GM18873 (cell line): ENCODE results near the gene BCL2L13.
"Not testable (repeated sequence)": the region's sequence is repeated elsewhere in the genome, so short reads cannot be mapped to it uniquely, and the experiment has no call there.

Source experiments
- ATAC-seq: cut with Tn5 transposase; IDR thresholded peaks from one replicate; pipeline ENCODE4 v1.9.1; 2021; ENCODE audit warnings: mild to moderate bottlenecking, moderate library complexity, moderate number of reproducible peaks; ENCODE audit not compliant: unreplicated experiment, low FRiP score

Gene BCL2L13

GRCh38 chr22:17684245-17684644, 45.7 kb downstream of the BCL2L13 start:
- ATAC-seq, result no peak

GRCh38 chr22:17692841-17693240, 54.3 kb downstream of the BCL2L13 start:
- ATAC-seq, result no peak

- no peak for ATAC-seq
Measured at GRCh38 chr22:17694193-17694592, 55.6 kb downstream of the BCL2L13 start.

- no peak for ATAC-seq
Measured at GRCh38 chr22:17694752-17695151, 56.2 kb downstream of the BCL2L13 start.

- no peak for ATAC-seq
Measured at GRCh38 chr22:17695986-17696385, 57.4 kb downstream of the BCL2L13 start.

DNA sequence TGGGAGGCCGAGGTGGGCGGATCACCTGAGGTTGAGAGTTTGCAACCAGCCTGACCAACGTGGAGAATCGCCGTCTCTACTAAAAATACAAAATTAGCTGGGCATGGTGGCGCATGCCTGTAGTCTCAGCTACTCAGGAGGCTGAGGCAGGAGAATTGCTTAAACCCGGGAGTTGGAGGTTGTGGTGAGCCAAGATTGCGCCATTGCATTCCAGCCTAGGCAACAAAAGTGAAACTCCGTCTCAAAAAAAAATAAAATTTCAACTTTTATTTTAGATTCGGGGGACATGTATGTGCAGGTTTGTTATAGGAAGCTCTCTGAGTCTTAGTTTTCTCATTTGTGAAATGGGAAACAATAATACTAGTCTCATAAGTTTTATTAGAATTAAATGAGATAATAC, 58.6 kb downstream of the BCL2L13 start:
- ATAC-seq, result not testable (repeated sequence)

- not testable (repeated sequence) for ATAC-seq
Measured at GRCh38 chr22:17698276-17698675, 59.7 kb downstream of the BCL2L13 start.

DNA sequence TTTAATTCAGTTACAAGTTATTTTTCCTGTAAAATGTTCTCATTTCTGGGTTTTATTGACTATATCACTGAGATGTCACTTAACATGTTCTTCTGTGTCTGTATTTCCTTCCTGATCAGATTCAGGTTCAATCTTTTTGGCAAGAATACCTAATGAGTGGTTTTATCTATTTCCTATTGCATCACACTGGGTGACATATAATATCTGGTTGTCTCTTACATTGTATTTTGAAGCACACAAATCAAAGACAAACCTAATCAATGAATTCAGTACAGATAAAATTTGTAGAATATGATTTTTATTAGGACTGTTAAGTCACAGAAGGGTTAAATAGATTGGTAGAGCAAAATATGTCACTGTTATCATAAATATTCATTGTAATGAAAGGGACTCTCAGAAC, 60.4 kb downstream of the BCL2L13 start:
- ATAC-seq, result no peak

DNA sequence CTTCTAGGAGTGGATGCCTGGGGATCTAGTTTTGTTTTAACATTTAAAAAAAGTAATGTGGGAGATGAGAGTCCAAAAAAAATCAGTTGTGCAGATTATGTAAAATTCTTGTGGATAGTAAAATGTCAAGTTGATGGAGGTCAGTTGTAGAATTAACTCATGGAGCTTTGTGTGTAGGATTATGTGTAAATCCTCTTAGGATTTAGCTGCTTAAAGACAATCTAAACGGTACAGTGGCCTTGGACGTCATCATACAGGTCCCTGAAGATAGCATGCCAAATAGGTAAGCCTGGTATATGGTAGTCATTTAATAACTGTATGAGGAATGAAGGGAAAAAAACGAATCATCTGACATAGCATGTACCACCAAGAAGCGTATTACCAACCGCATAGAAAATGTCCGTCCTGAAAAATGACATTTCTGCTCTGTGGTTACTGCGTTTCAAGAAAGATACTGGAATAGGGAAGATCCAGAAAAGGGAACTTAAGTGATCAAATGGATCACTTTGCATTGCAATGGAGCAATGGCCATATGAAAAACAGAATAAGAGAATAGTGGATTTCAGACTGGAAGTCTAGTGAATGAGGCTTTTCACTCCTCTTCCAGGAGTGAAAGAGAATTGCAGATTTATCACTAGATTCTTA, 61.3 kb downstream of the BCL2L13 start:
- ATAC-seq, result no peak

DNA sequence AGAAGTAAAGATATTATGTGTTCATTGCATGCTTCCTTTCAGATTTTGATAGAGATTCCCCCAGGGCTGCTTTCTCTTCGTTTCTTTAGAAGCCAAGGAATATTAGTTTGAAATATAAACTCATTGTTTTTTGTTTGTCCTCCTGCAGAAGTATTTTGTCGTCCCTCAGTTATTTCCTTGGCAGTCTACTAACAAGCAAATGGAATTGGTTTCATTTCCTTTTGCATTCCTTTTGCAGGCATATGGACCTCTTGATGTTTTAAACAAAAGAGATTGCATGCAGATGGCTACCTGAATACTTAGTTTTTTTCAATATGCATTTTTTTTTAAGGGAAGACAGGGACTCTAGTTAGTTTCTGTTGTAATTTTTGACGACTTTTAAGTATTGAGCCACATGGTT, 62.2 kb downstream of the BCL2L13 start:
- ATAC-seq, result no peak

- no peak for ATAC-seq
Measured at GRCh38 chr22:17703811-17704210, 65.3 kb downstream of the BCL2L13 start.

- no peak for ATAC-seq
Measured at GRCh38 chr22:17705546-17705945, 67.0 kb downstream of the BCL2L13 start.

- ATAC-seq, result peak; percentile 64
Measured at GRCh38 chr22:17705951-17706900, 67.7 kb downstream of the BCL2L13 start.

DNA sequence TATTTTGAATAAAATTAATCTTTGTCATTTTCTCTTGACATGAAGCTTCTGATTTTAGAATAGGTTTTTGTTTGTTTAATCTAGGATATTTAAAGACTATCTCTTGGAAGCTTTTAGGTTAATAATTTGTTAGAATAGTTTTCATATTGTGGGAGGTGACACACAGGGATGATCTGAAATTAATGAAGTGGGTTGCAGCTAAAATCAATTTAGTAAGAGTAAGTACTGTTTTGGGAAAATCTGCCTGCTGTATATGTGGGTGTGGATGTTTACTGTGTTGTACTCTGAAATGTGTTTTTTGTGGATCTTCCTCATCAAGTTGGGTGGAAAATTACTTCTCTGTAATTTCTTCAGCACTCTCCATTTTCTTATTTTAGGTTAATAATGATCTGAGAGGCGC, 68.4 kb downstream of the BCL2L13 start:
- no peak for ATAC-seq

DNA sequence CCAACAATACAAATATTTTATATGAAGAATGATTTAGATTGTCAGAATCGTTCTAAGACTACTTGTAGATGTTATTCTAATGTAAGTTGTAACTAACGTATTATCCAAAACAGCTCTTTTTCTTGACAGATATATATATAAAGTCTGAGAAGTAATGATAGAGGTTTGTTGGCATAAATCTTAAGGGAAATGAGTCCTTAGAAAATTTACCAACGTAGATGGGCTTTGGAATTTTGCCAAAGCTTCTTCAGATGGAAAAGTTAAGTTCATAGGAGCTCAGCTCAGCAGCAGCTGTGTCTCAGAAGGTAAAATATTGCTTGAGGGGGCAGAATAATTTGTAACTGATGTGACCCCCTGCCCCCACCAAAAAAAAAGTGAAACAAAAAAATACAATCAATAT, 69.0 kb downstream of the BCL2L13 start:
- no peak for ATAC-seq

GRCh38 chr22:17710023-17710422, 71.5 kb downstream of the BCL2L13 start:
- ATAC-seq, result no peak

- no peak for ATAC-seq
Measured at GRCh38 chr22:17712441-17712840, 73.9 kb downstream of the BCL2L13 start.

GRCh38 chr22:17716529-17716928, 78.0 kb downstream of the BCL2L13 start:
- no peak for ATAC-seq

DNA sequence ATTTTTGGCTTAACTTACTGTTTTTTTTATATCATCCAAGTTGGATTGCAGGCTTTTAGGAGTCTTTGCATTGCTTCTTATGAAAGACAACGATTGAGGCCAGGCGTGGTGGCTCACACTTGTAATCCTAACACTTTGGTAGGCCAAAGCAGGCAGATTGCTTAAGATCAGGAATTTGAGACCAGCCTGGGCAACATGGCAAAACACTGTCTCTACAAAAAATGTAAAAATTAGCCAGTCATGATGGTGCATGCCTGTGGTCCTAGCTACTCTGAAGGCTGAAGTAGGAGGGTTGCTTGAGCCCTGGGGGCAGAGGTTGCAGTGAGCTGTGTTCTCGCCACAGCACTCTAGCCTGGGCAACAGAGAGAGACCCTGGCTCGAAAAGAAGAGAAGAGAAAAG, 79.2 kb downstream of the BCL2L13 start:
- no peak for ATAC-seq

GRCh38 chr22:17719911-17720310, 81.4 kb downstream of the BCL2L13 start:
- no peak for ATAC-seq

DNA sequence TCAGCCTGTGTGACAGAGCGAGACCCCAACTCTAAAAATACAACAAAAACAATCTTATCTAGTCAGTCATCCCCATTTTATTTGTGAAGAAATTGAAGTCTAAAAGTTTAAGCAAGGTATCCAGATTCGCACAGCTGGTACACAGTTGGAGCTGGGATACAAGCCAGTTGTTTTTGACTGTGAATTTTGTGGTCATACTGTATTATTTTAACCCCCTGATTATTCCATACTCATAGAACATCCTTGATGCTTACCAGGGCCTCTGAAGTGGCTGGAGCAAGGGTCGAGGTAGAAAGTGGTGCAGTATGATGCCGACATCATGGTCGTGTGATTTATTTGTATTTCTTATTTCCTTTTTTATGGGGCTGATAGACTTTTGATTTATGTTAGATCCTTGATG, 85.7 kb downstream of the BCL2L13 start:
- ATAC-seq, result no peak
